Measurements from ENCODE around the gene FIGN.

The FIGN gene

GRCh38 chr2:163736433-163737189 lies 803 bp upstream of the FIGN start:
- DNase-seq (ENCODE audit: low read depth, low spot score), result peak; percentile 89

GRCh38 chr2:163734881-163735684 lies 725 bp downstream of the FIGN start:
- DNase-seq (ENCODE audit: low read depth, low spot score), result peak; percentile 42

GRCh38 chr2:163734401-163734800 lies 1.4 kb downstream of the FIGN start:
- DNase-seq (ENCODE audit: low read depth, low spot score), result no peak

GRCh38 chr2:163733956-163734355 lies 1.9 kb downstream of the FIGN start:
- no peak for DNase-seq (ENCODE audit: low read depth, low spot score)

- DNase-seq (ENCODE audit: low read depth, low spot score), result peak; percentile 27
Measured at GRCh38 chr2:163733301-163733938, 2.4 kb downstream of the FIGN start.

- no peak for DNase-seq (ENCODE audit: low read depth, low spot score)
Measured at GRCh38 chr2:163732727-163733126, 3.1 kb downstream of the FIGN start.

- DNase-seq (ENCODE audit: low read depth, low spot score), result no peak
Measured at GRCh38 chr2:163731735-163732134, 4.1 kb downstream of the FIGN start.

GRCh38 chr2:163730556-163730955 lies 5.3 kb downstream of the FIGN start:
- no peak for DNase-seq (ENCODE audit: low read depth, low spot score)

- DNase-seq (ENCODE audit: low read depth, low spot score), result no peak
Measured at GRCh38 chr2:163729636-163730273, 6.1 kb downstream of the FIGN start.

- DNase-seq (ENCODE audit: low read depth, low spot score), result no peak
Measured at GRCh38 chr2:163723881-163724280, 11.9 kb downstream of the FIGN start.

GRCh38 chr2:163723348-163723747 lies 12.5 kb downstream of the FIGN start:
- no peak for DNase-seq (ENCODE audit: low read depth, low spot score)

GRCh38 chr2:163719331-163719730 lies 16.5 kb downstream of the FIGN start:
- no peak for DNase-seq (ENCODE audit: low read depth, low spot score)

- DNase-seq (ENCODE audit: low read depth, low spot score), result no peak
Measured at GRCh38 chr2:163717993-163718680, 17.7 kb downstream of the FIGN start.

GRCh38 chr2:163717515-163717914 lies 18.3 kb downstream of the FIGN start:
- DNase-seq (ENCODE audit: low read depth, low spot score), result no peak

GRCh38 chr2:163716101-163716500 lies 19.7 kb downstream of the FIGN start:
- DNase-seq (ENCODE audit: low read depth, low spot score), result no peak

- DNase-seq (ENCODE audit: low read depth, low spot score), result no peak
Measured at GRCh38 chr2:163715668-163716067, 20.1 kb downstream of the FIGN start.

- peak; percentile 36 for DNase-seq (ENCODE audit: low read depth, low spot score)
Measured at GRCh38 chr2:163715199-163715598, 20.6 kb downstream of the FIGN start.

GRCh38 chr2:163713534-163714311 lies 22.1 kb downstream of the FIGN start:
- no peak for DNase-seq (ENCODE audit: low read depth, low spot score)

- DNase-seq (ENCODE audit: low read depth, low spot score), result no peak
Measured at GRCh38 chr2:163711699-163712098, 24.1 kb downstream of the FIGN start.

- DNase-seq (ENCODE audit: low read depth, low spot score), result no peak
Measured at GRCh38 chr2:163711258-163711657, 24.6 kb downstream of the FIGN start.

- DNase-seq (ENCODE audit: low read depth, low spot score), result no peak
Measured at GRCh38 chr2:163709270-163709669, 26.5 kb downstream of the FIGN start.

Measured in ELF-1 (cell line).